HG03354 (cell line): ENCODE measurements around the gene OR7G3.

ENCODE experiments used
- ATAC-seq: cut with Tn5 transposase; IDR thresholded peaks from one replicate; pipeline ENCODE4 v1.9.1; 2021; ENCODE audit warnings: mild to moderate bottlenecking; ENCODE audit not compliant: unreplicated experiment, poor library complexity, severe bottlenecking

The OR7G3 gene

GRCh38 chr19:9126900-9127405 is at the start of gene OR7G3:
Gene OR7G3, minus strand, starts transcription at chr19:9126950. Its CDS starts 0 bp downstream, at chr19:9126950.
- ATAC-seq: no peak

- ATAC-seq: no peak
Measured at GRCh38 chr19:9175326-9175725, 48.6 kb upstream of the OR7G3 start.

GRCh38 chr19:9171393-9171991 is 44.7 kb upstream of the OR7G3 start:
- ATAC-seq: no peak

GRCh38 chr19:9166846-9167245 is 40.1 kb upstream of the OR7G3 start:
- no peak for ATAC-seq

GRCh38 chr19:9165261-9165660 is 38.5 kb upstream of the OR7G3 start:
- ATAC-seq: no peak

GRCh38 chr19:9161427-9161826 is 34.7 kb upstream of the OR7G3 start:
- no peak for ATAC-seq

GRCh38 chr19:9159891-9160290 is 33.1 kb upstream of the OR7G3 start:
- no peak for ATAC-seq

GRCh38 chr19:9156304-9156703 is 29.6 kb upstream of the OR7G3 start:
- ATAC-seq: no peak

GRCh38 chr19:9155591-9155990 is 28.8 kb upstream of the OR7G3 start:
- ATAC-seq: no peak

- no peak for ATAC-seq
Measured at GRCh38 chr19:9151367-9151766, 24.6 kb upstream of the OR7G3 start.

GRCh38 chr19:9150650-9151049 is 23.9 kb upstream of the OR7G3 start:
- no peak for ATAC-seq

GRCh38 chr19:9149997-9150396 is 23.2 kb upstream of the OR7G3 start:
- no peak for ATAC-seq

GRCh38 chr19:9148697-9149096 is 21.9 kb upstream of the OR7G3 start:
- ATAC-seq: no peak

GRCh38 chr19:9146882-9147281 is 20.1 kb upstream of the OR7G3 start:
- ATAC-seq: no peak

GRCh38 chr19:9144920-9145319 is 18.2 kb upstream of the OR7G3 start:
- ATAC-seq: no peak

GRCh38 chr19:9140159-9140874 is 13.6 kb upstream of the OR7G3 start, which contains the start of gene ZNF317:
Gene ZNF317, plus strand, starts transcription at chr19:9140397. Its CDS starts 15,620 bp downstream, at chr19:9156017.
- peak; percentile 96 for ATAC-seq

GRCh38 chr19:9139609-9140158 is 12.9 kb upstream of the OR7G3 start:
- no peak for ATAC-seq

GRCh38 chr19:9132422-9132821 is 5.7 kb upstream of the OR7G3 start:
- ATAC-seq: no peak

GRCh38 chr19:9130965-9131364 is 4.2 kb upstream of the OR7G3 start:
- no peak for ATAC-seq

GRCh38 chr19:9128171-9128570 is 1.4 kb upstream of the OR7G3 start:
- ATAC-seq: no peak

- ATAC-seq: no peak
Measured at GRCh38 chr19:9116547-9116946, 10.2 kb downstream of the OR7G3 start.
